Neural progenitor cell (in vitro differentiated cells): ENCODE data around the gene GIT2. TPM values are rescaled to one million over a fixed set of nuclear protein-coding genes. Genes with fewer than 3 reads are reported as not detected.
"Not testable (repeated sequence)": the region's sequence is repeated elsewhere in the genome, so short reads cannot be mapped to it uniquely, and the experiment has no call there.

Experiments
- DNase-seq: peaks from one replicate; pipeline ENCODE4 v3.0.0-alpha.2; 2016; ENCODE audit warnings: low spot score
- H2AFZ ChIP-seq: fragments of 200-600 bp; sonication (generic); replicated peaks from 2 replicates; pipeline ENCODE4 v1.6.1; 2016; ENCODE audit warnings: antibody characterized with exemption
- H3F3A ChIP-seq: fragments of 200-600 bp; sonication (generic); 2 replicates; pipeline ENCODE4 v1.6.1; 2016; ENCODE audit warnings: antibody characterized with exemption, low read depth
- H3K27ac ChIP-seq: fragments of 200-600 bp; sonication (generic); 2 replicates; pipeline ENCODE4 v1.5.1; 2016; ENCODE audit warnings: mild to moderate bottlenecking
- H3K27me3 ChIP-seq: fragments of 200-600 bp; sonication (generic); 2 replicates; pipeline ENCODE4 v1.6.1; 2016; ENCODE audit warnings: mild to moderate bottlenecking, moderate library complexity
- H3K36me3 ChIP-seq: fragments of 200-600 bp; sonication (generic); 2 replicates; pipeline ENCODE4 v1.5.1; 2016
- H3K4me1 ChIP-seq: fragments of 200-600 bp; sonication (generic); 2 replicates; pipeline ENCODE4 v1.6.1; 2016; ENCODE audit warnings: mixed run types
- H3K4me2 ChIP-seq: fragments of 200-600 bp; sonication (generic); 2 replicates; pipeline ENCODE4 v1.6.1; 2016
- H3K4me3 ChIP-seq: fragments of 200-600 bp; sonication (generic); 2 replicates; pipeline ENCODE4 v1.5.1; 2016
- H3K79me2 ChIP-seq: fragments of 200-600 bp; sonication (generic); 2 replicates; pipeline ENCODE4 v1.6.1; 2016; ENCODE audit warnings: low read depth
- H3K9ac ChIP-seq: fragments of 200-600 bp; sonication (generic); 2 replicates; pipeline ENCODE4 v1.6.1; 2016
- H3K9me3 ChIP-seq: fragments of 200-600 bp; sonication (generic); 2 replicates; pipeline ENCODE4 v1.5.1; 2016; ENCODE audit warnings: low read depth
- H4K20me1 ChIP-seq: fragments of 200-600 bp; sonication (generic); 2 replicates; pipeline ENCODE4 v1.6.1; 2016; ENCODE audit warnings: low read depth
- H3K27ac Mint-ChIP-seq: 3 replicates; pipeline ENCODE4 v1.8.0; 2021; ENCODE audit warnings: mixed read lengths
- H3K27me3 Mint-ChIP-seq: 2 replicates; pipeline ENCODE4 v1.8.0; 2022; ENCODE audit warnings: low read depth, mild to moderate bottlenecking, inconsistent platforms, moderate library complexity, mixed read lengths; ENCODE audit not compliant: insufficient read depth
- H3K36me3 Mint-ChIP-seq: 3 replicates; pipeline ENCODE4 v1.8.0; 2021; ENCODE audit warnings: mixed read lengths
- H3K4me1 Mint-ChIP-seq: 3 replicates; pipeline ENCODE4 v1.8.0; 2021; ENCODE audit warnings: mixed read lengths
- H3K4me3 Mint-ChIP-seq: 3 replicates; pipeline ENCODE4 v1.8.0; 2021; ENCODE audit warnings: mild to moderate bottlenecking, moderate library complexity, mixed read lengths
- H3K9me3 Mint-ChIP-seq: 3 replicates; pipeline ENCODE4 v1.8.0; 2020; ENCODE audit warnings: mixed read lengths
- CTCF ChIP-seq: fragments of 200-600 bp; sonication (generic); IDR thresholded peaks from 2 replicates; pipeline ENCODE4 v1.5.1; 2017; ENCODE audit warnings: antibody characterized with exemption, mild to moderate bottlenecking
- EZH2 ChIP-seq: fragments of 200-600 bp; sonication (generic); IDR thresholded peaks from 2 replicates; pipeline ENCODE4 v1.6.1; 2017; ENCODE audit warnings: antibody characterized with exemption, mild to moderate bottlenecking, moderate library complexity
- EZH2phosphoT487 ChIP-seq: fragments of 200-600 bp; sonication (generic); IDR thresholded peaks from 2 replicates; pipeline ENCODE4 v1.6.1; 2017; ENCODE audit warnings: antibody characterized with exemption
- total RNA-seq: library from RNA; depleted of rRNA; stranded (reverse); fragments of >200 nt; gene quantifications from 2 replicates; pipeline ENCODE4 v1.2.3, GENCODE V29; 2015; ENCODE audit warnings: low replicate concordance

Gene GIT2
- total RNA-seq, 1 donor from 2014 or later = 28.5 TPM

- TF ChIP-seq EZH2phosphoT487 = no peak
- TF ChIP-seq CTCF = no peak
- no peak for TF ChIP-seq EZH2
- no peaks in the 10 kb centered on the region for H3F3A ChIP-seq
- H3K27me3 ChIP-seq = no peaks in the 10 kb centered on the region
- Mint-ChIP-seq H3K4me1 (no peaks in the 10 kb centered on the region), H3K27me3 (peaks cover 2% of the 10 kb centered on the region), H3K4me3 (no peak overlapping the region), H3K36me3 (peaks cover 17% of the 10 kb centered on the region), H3K9me3 (no peaks in the 10 kb centered on the region), H3K27ac (no peak overlapping the region)
- peaks cover 5% of the 10 kb centered on the region for H3K79me2 ChIP-seq
- no peak overlapping the region for H3K4me3 ChIP-seq
- H4K20me1 ChIP-seq = no peaks in the 10 kb centered on the region
- H3K36me3 ChIP-seq = peaks cover 3% of the 10 kb centered on the region
- H2AFZ ChIP-seq = no peak overlapping the region
- no peak overlapping the region for H3K27ac ChIP-seq
- no peaks in the 10 kb centered on the region for H3K4me1 ChIP-seq
- no peaks in the 10 kb centered on the region for H3K9me3 ChIP-seq
- H3K4me2 ChIP-seq = no peak overlapping the region
- DNase-seq = no peak
- H3K9ac ChIP-seq = no peak overlapping the region
These were observed 8.6 kb downstream of the GIT2 start for GRCh38 chr12:109987615-109988014.

- not testable (repeated sequence) for H3K36me3 ChIP-seq, H3K4me2 ChIP-seq, H3K27me3 ChIP-seq, DNase-seq, H3K27ac ChIP-seq, H3K4me3 Mint-ChIP-seq, H4K20me1 ChIP-seq, H3K4me1 ChIP-seq, H3K9ac ChIP-seq, H3K79me2 ChIP-seq, H3K27me3 Mint-ChIP-seq, H2AFZ ChIP-seq, H3F3A ChIP-seq, H3K9me3 Mint-ChIP-seq, H3K27ac Mint-ChIP-seq, H3K4me1 Mint-ChIP-seq, H3K4me3 ChIP-seq, H3K9me3 ChIP-seq
- H3K36me3 Mint-ChIP-seq = peaks cover 22% of the 10 kb centered on the region
These were observed 9.9 kb downstream of the GIT2 start for GRCh38 chr12:109986236-109986635.

GRCh38 chr12:109983432-109984142 is 12.6 kb downstream of the GIT2 start:
- Histone ChIP-seq H3K27me3 (no peaks in the 10 kb centered on the region), H4K20me1 (no peaks in the 10 kb centered on the region), H3K36me3 (peaks cover 6% of the 10 kb centered on the region), H2AFZ (no peak overlapping the region), H3K9ac (no peak overlapping the region), H3K4me2 (no peak overlapping the region), H3K9me3 (no peaks in the 10 kb centered on the region), H3K27ac (no peak overlapping the region), H3K4me1 (no peaks in the 10 kb centered on the region), H3F3A (no peaks in the 10 kb centered on the region), H3K4me3 (no peak overlapping the region), H3K79me2 (no peaks in the 10 kb centered on the region)
- peaks cover 32% of the 10 kb centered on the region for H3K36me3 Mint-ChIP-seq
- H3K4me1 Mint-ChIP-seq = no peaks in the 10 kb centered on the region
- DNase-seq = no peak
- TF ChIP-seq EZH2 (no peak), CTCF (no peak), EZH2phosphoT487 (no peak)
- H3K27ac Mint-ChIP-seq = no peak overlapping the region
- H3K4me3 Mint-ChIP-seq = no peak overlapping the region
- H3K27me3 Mint-ChIP-seq = no peaks in the 10 kb centered on the region
- no peaks in the 10 kb centered on the region for H3K9me3 Mint-ChIP-seq

- H3K4me3 Mint-ChIP-seq = no peak overlapping the region
- no peak overlapping the region for H3K27ac ChIP-seq
- no peaks in the 10 kb centered on the region for H3K79me2 ChIP-seq
- DNase-seq = no peak
- no peaks in the 10 kb centered on the region for H3K27me3 ChIP-seq
- H3K4me3 ChIP-seq = no peak overlapping the region
- H3K9ac ChIP-seq = no peak overlapping the region
- no peak overlapping the region for H3K4me2 ChIP-seq
- H3K4me1 ChIP-seq = no peaks in the 10 kb centered on the region
- H3F3A ChIP-seq = no peaks in the 10 kb centered on the region
- no peak overlapping the region for H3K27ac Mint-ChIP-seq
- no peaks in the 10 kb centered on the region for H4K20me1 ChIP-seq
- no peaks in the 10 kb centered on the region for H3K27me3 Mint-ChIP-seq
- no peaks in the 10 kb centered on the region for H3K9me3 ChIP-seq
- no peak overlapping the region for H2AFZ ChIP-seq
- no peaks in the 10 kb centered on the region for H3K9me3 Mint-ChIP-seq
- peaks cover 3% of the 10 kb centered on the region for H3K36me3 ChIP-seq
- no peaks in the 10 kb centered on the region for H3K4me1 Mint-ChIP-seq
- TF ChIP-seq EZH2 = no peak
- no peak for TF ChIP-seq CTCF
- TF ChIP-seq EZH2phosphoT487 = no peak
- peaks cover 32% of the 10 kb centered on the region for H3K36me3 Mint-ChIP-seq
These were observed 14.0 kb downstream of the GIT2 start for GRCh38 chr12:109982210-109982609.
